Vagina (tissue), 2 donors: ENCODE results near the gene UST.

ENCODE experiments used
- CTCF ChIP-seq, 3 experiments: fragments of 450-650 bp in 2 of 3; fragments of 200-600 bp in 1 of 3; sonication (generic) in 1 of 3; IDR thresholded peaks; one replicate each; pipeline ENCODE4 v1.5.1; 2017 to 2019; ENCODE audit warnings: antibody characterized with exemption in 3 of 3, mild to moderate bottlenecking in 2 of 3, moderate library complexity in 2 of 3
- POLR2A ChIP-seq, 2 donors: fragments of 450-650 bp; IDR thresholded peaks; one replicate each; pipeline ENCODE4 v1.6.1; 2017; ENCODE audit warnings: antibody characterized with exemption in 2 of 2, mild to moderate bottlenecking in 2 of 2, moderate library complexity in 2 of 2
- POLR2AphosphoS5 ChIP-seq, 2 donors: sonication (generic); formaldehyde crosslinking; IDR thresholded peaks; one replicate each; pipeline ENCODE4 v1.9.0; 2017; ENCODE audit warnings: antibody characterized with exemption in 2 of 2, mild to moderate bottlenecking in 2 of 2, low read depth in 1 of 2; ENCODE audit not compliant: insufficient read depth in 1 of 2

DNA sequence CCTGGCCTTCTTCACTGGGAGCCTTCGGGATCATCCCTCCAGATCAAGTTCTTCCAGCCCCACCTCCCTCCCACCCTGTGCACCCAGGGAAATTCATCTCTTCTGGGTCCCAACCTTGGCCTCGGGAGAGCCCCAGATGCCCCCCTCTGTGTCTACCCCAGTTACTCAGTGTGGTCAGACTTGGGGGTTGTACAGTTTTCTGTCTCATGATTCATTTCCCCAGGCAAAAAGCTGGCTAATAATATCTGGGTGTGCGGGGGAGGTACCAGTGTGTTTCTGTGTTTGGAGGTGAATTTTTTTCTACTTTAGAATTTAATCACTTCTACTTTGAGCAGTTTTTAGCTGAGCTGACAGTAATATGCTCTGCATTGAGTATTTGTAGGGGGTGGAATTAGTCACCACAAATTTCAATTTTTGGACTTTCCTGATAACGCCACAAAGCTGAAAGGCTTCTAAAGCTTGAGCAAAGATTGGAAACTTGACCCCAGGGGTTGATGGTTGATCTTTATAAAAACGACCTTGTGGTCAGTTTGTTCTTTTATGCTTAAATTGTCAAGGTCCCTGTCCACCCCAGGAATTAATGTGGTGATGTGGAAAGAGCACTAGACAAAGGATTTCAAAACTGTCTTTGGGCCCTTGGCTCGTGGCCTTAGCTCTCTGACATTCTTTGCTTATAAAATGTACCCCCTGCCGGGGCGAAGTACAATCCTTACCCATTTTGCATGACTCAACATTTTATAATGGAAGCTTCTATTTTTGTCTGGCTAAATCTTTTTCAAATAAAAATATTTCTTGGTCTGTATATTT lies 286.0 kb downstream of the UST start:
- TF ChIP-seq CTCF (IDR thresholded peaks at IDR 0.05) (no peak), POLR2A (IDR thresholded peaks at IDR 0.05) (no peak), POLR2AphosphoS5 (IDR thresholded peaks at IDR 0.05; ENCODE audit: insufficient read depth in 1 of 2, low read depth in 1 of 2) (no peak)
